Ascending aorta (tissue), 2 donors: Measurements from ENCODE around the gene SAA4. TPM values are rescaled to one million over a fixed set of nuclear protein-coding genes. Genes with fewer than 3 reads are reported as not detected.

Experiments used
- DNase-seq, 2 donors: peaks; one replicate each; pipeline ENCODE4 v3.0.0-alpha.2; 2019; ENCODE audit warnings: low spot score in 2 of 2
- H3K27ac ChIP-seq, 2 donors: fragments of 200-600 bp; sonication (generic); one replicate each; pipeline ENCODE4 v1.5.1; 2016 to 2017; ENCODE audit warnings: mild to moderate bottlenecking in 1 of 2
- H3K27me3 ChIP-seq: fragments of 200-600 bp; sonication (generic); one replicate; pipeline ENCODE4 v1.5.1; 2017
- H3K36me3 ChIP-seq, 2 donors: fragments of 200-600 bp; sonication (generic); one replicate each; pipeline ENCODE4 v1.5.1; 2016
- H3K4me1 ChIP-seq, 2 donors: fragments of 200-600 bp; sonication (generic); one replicate each; pipeline ENCODE4 v1.5.1; 2016 to 2017; ENCODE audit warnings: mild to moderate bottlenecking in 1 of 2
- H3K4me3 ChIP-seq, 2 donors: fragments of 200-600 bp; sonication (generic); one replicate each; pipeline ENCODE4 v1.5.1; 2016 to 2017; ENCODE audit warnings: mild to moderate bottlenecking in 1 of 2
- H3K9me3 ChIP-seq, 2 donors: fragments of 200-600 bp; sonication (generic); one replicate each; pipeline ENCODE4 v1.5.1; 2016
- intact Hi-C: fragments of 100-400 bp; cut with DNase I; formaldehyde crosslinking; loops from one replicate; pipeline ENCODE4 v1.15.1; 2023
- total RNA-seq: library from RNA; depleted of rRNA; stranded (reverse); fragments of >200 nt; gene quantifications from one replicate; pipeline ENCODE4 v1.1.0, GENCODE V29; 2016
- TF ChIP-seq, protein P1 (sequence below), 3 experiments: fragments of 200-600 bp in 2 of 3; fragments of 450-650 bp in 1 of 3; sonication (generic) in 2 of 3; IDR thresholded peaks; one replicate each; pipeline ENCODE4 v1.5.1; 2016 to 2019; ENCODE audit warnings: antibody characterized with exemption in 3 of 3, mild to moderate bottlenecking in 1 of 3, moderate library complexity in 1 of 3

Gene SAA4
- total RNA-seq, 1 donor from 2014 or later, result not detected

DNA sequence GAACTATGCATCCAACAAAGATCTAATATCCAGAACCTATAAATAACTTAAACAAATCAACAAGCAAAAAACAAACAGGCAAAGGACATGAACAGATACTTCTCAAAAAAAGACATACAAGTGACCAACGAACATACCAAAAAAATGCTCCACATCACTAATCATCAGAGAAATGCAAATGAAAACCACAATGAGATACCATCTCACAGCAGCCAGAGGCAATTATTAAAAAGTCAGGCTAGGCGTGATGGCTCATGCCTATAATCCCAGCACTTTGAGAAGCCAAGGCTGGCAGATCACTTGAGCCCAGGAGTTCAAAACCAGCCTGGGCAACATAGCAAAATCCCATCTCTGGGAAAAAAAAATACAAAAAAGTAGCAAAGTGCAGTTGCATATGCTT, 10.7 kb downstream of the SAA4 start:
- intact Hi-C loops, result no loop called here
- peaks cover 0 to 8% of the 10 kb centered on the region in 2 donors for H3K9me3 ChIP-seq
- DNase-seq, result no peak
- H3K36me3 ChIP-seq, result no peaks in the 10 kb centered on the region
- no peak overlapping the region for H3K27ac ChIP-seq
- no peaks in the 10 kb centered on the region for H3K27me3 ChIP-seq
- no peaks in the 10 kb centered on the region for H3K4me1 ChIP-seq
- no peak overlapping the region for H3K4me3 ChIP-seq
- TF ChIP-seq, protein P1, sequence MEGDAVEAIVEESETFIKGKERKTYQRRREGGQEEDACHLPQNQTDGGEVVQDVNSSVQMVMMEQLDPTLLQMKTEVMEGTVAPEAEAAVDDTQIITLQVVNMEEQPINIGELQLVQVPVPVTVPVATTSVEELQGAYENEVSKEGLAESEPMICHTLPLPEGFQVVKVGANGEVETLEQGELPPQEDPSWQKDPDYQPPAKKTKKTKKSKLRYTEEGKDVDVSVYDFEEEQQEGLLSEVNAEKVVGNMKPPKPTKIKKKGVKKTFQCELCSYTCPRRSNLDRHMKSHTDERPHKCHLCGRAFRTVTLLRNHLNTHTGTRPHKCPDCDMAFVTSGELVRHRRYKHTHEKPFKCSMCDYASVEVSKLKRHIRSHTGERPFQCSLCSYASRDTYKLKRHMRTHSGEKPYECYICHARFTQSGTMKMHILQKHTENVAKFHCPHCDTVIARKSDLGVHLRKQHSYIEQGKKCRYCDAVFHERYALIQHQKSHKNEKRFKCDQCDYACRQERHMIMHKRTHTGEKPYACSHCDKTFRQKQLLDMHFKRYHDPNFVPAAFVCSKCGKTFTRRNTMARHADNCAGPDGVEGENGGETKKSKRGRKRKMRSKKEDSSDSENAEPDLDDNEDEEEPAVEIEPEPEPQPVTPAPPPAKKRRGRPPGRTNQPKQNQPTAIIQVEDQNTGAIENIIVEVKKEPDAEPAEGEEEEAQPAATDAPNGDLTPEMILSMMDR (IDR thresholded peaks at IDR 0.05), result no peak

DNA sequence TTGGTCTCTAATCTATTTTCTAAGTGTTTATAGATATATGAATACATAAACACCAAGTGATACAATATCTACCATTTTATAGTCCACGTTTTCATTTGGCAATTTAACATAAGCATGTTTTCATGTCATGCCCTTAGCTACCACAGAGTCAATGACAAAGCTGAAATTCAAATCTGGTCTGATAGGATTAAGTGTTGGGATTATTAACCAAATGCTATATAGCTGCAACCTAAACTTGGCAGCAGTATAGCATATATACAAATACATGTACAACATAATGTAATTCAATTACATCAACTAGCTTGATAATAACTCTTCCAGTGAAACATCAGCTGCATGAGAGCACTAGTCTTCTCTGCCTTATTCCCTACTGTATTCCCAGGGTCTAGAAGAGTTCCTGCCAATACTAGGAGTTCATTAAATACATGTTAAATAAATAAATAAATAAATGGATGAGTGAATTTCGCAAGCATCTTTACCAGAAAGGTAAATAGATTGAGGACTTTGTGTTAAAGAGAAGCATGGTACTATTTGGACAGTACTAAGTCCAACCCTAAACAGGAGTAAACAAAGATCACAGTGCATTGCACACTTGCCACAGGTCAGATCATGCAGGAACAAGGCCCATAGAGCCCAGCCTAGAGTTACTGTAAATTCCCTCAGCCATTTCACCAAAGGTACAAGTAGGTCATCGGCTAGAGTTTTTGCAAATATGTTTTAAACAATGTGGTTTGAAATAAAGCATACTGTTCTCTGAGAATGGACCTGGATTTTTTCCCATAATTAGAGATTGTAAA, 12.8 kb downstream of the SAA4 start:
- Histone ChIP-seq H3K36me3 (no peaks in the 10 kb centered on the region), H3K4me1 (no peaks in the 10 kb centered on the region), H3K27me3 (no peaks in the 10 kb centered on the region), H3K27ac (no peak overlapping the region), H3K4me3 (no peak overlapping the region), H3K9me3 (peaks cover 0 to 8% of the 10 kb centered on the region in 2 donors)
- no peak for DNase-seq
- TF ChIP-seq, protein P1 (IDR thresholded peaks at IDR 0.05), result no peak
- intact Hi-C loops, result no loop called here

DNA sequence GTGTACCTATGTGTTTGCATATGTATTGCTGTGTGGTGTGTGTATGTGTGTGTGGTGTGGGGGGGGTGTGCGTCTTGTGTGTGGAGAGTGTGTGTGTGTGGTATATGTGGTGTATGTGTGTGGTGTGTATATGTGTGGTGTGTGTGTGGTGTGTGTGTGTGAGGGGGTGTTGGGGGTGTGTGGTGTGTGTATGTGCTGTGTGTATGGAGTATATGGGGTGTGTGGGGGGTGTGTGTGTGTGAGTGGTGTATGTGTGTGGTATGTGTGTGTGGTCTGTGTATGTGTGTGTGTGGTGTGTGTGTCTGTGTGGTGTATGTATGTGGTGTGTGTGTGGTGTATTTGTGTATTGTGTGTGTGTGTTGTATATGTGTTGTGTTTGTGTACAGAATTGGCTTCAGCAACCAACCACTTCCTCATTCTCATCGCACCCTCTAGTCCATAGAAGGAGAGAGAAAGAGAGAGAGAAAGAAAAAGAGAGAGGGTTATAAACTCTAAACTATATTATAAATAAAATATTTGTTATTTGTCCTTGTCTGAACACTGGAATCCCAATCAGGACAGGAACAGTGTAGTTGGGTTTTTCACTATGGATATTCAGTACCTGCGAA, 13.7 kb downstream of the SAA4 start:
- TF ChIP-seq, protein P1 (IDR thresholded peaks at IDR 0.05), result no peak
- Histone ChIP-seq H3K27me3 (no peaks in the 10 kb centered on the region), H3K27ac (no peak overlapping the region), H3K4me1 (no peaks in the 10 kb centered on the region), H3K9me3 (peaks cover 0 to 8% of the 10 kb centered on the region in 2 donors), H3K36me3 (no peaks in the 10 kb centered on the region), H3K4me3 (no peak overlapping the region)
- no peak for DNase-seq
- intact Hi-C loops, result no loop called here

DNA sequence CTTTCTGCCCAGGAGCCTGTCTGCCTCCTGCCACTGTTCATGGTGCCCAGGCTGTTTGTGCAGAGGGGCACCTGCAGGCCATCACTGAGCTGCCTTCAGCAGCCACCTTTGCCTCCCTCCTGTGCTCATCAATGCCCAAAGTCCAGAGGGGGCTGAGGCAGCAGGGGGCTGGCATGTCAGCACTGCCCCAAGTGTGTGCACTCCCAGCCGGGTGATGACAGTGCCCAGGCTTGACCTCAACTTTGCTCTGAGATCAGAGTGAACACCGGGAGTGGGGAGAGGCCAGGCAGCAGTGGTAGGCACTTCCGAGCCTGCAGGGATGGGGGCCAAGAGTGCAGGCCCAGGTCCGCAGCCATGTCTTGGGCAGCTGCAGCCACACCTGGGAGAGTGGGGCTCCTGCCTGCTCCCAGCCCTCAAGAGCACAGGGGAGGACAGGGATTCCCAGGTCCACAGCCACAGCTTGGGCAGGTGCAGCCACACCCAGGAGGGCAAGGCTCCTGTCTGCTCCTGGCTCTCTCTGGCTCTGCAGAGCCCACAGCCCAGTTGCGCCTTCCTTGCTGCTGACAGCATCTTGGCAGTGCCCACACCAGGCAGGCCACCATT, 15.2 kb downstream of the SAA4 start:
- Histone ChIP-seq H3K4me3 (no peak overlapping the region), H3K27ac (no peak overlapping the region), H3K27me3 (no peaks in the 10 kb centered on the region), H3K9me3 (peaks cover 3 to 8% of the 10 kb centered on the region in 2 donors), H3K4me1 (no peaks in the 10 kb centered on the region), H3K36me3 (no peaks in the 10 kb centered on the region)
- DNase-seq, result no peak
- TF ChIP-seq, protein P1 (IDR thresholded peaks at IDR 0.05), result no peak
- intact Hi-C loops, result no loop called here

DNA sequence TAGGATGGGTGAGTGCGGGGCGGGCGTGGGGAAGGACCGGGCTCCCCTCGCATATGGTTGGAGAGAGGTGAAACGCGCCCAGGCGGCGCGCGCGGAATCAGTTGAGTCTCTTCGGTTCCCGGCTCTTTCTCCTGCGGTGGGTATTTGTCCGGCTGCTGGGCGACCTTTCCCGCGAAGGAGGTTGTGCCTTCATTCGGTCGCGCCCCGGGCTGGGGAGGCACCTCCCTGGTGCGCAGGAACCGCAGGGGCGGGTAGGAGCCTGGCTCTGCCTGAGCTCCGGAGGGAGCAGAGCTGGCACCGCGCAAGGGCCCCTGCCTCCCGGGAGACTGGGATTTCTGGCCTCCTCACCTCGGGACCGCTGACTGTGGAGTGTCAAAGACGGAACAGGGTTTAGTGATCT, 27.5 kb downstream of the SAA4 start:
- Histone ChIP-seq H3K36me3 (no peaks in the 10 kb centered on the region), H3K27me3 (no peaks in the 10 kb centered on the region), H3K9me3 (no peaks in the 10 kb centered on the region), H3K4me1 (no peaks in the 10 kb centered on the region), H3K27ac (no peak overlapping the region), H3K4me3 (no peak overlapping the region)
- DNase-seq, result no peak
- TF ChIP-seq, protein P1 (IDR thresholded peaks at IDR 0.05), result no peak
- intact Hi-C loops, result no loop called here
